T follicular helper cell (primary cell): Measurements from ENCODE around the gene IQSEC2.
A peak's percentile ranks its signal among the peaks of the same experiment; 100 is the strongest.

Experiments used
- DNase-seq: peaks from one replicate; pipeline ENCODE4 v3.0.0-alpha.2; 2020; ENCODE audit warnings: low read depth

Gene IQSEC2

GRCh38 chrX:53305219-53305995 lies 24.0 kb upstream of the IQSEC2 start:
- DNase-seq: no peak

- DNase-seq: no peak
Measured at GRCh38 chrX:53303195-53303594, 21.8 kb upstream of the IQSEC2 start.

GRCh38 chrX:53300157-53300556 lies 18.8 kb upstream of the IQSEC2 start:
- DNase-seq: no peak

- DNase-seq: no peak
Measured at GRCh38 chrX:53294024-53294648, 12.8 kb upstream of the IQSEC2 start.

GRCh38 chrX:53291596-53291995 lies 10.2 kb upstream of the IQSEC2 start:
- DNase-seq: no peak

- no peak for DNase-seq
Measured at GRCh38 chrX:53290441-53291041, 9.2 kb upstream of the IQSEC2 start.

- no peak for DNase-seq
Measured at GRCh38 chrX:53288189-53288588, 6.8 kb upstream of the IQSEC2 start.

GRCh38 chrX:53287493-53288138 lies 6.2 kb upstream of the IQSEC2 start:
- no peak for DNase-seq

- DNase-seq: no peak
Measured at GRCh38 chrX:53286171-53286570, 4.8 kb upstream of the IQSEC2 start.

- no peak for DNase-seq
Measured at GRCh38 chrX:53285591-53285990, 4.2 kb upstream of the IQSEC2 start.

GRCh38 chrX:53284684-53285447 lies 3.5 kb upstream of the IQSEC2 start:
- peak; percentile 24 for DNase-seq

- DNase-seq: no peak
Measured at GRCh38 chrX:53283567-53283966, 2.2 kb upstream of the IQSEC2 start.

GRCh38 chrX:53283099-53283498 lies 1.7 kb upstream of the IQSEC2 start:
- no peak for DNase-seq

- DNase-seq: no peak
Measured at GRCh38 chrX:53281963-53282695, 745 bp upstream of the IQSEC2 start.

- no peak for DNase-seq
Measured at GRCh38 chrX:53280331-53281320, 758 bp downstream of the IQSEC2 start.

- no peak for DNase-seq
Measured at GRCh38 chrX:53279296-53280237, 1.8 kb downstream of the IQSEC2 start.

- DNase-seq: no peak
Measured at GRCh38 chrX:53272808-53273337, 8.5 kb downstream of the IQSEC2 start.

- no peak for DNase-seq
Measured at GRCh38 chrX:53269536-53270107, 11.8 kb downstream of the IQSEC2 start.
